ENCODE data around the gene LOXL1. TPM values are rescaled to one million over a fixed set of nuclear protein-coding genes. Genes with fewer than 3 reads are reported as not detected.

Gene LOXL1
- total RNA-seq, 1 donor = 176 TPM

DNA sequence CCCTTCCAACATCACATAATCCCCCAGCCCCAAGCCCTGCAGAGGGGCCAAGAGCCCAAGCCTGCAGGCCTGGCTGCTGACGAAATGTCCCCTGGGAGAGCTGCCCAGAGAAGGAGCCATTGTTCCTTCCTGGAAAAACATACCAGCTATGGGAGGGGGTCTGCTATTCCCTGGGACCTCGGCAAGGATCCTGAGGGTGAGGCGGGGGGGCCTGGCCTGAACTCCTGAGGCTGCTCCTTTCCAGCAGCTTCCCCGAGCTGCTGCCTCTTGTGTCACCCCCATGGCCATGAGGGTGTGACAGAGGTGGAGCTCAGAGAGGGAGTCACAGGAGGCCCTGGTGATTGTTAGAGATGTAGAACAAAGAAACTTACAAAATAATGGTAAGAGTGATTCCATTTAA lies 12.9 kb downstream of the LOXL1 start:
- no peak overlapping the region for H3K4me3 ChIP-seq (ENCODE audit: low read depth, low read length)
- DNase-seq (ENCODE audit: low read depth) = peak; percentile 33
- TF ChIP-seq, protein P1, sequence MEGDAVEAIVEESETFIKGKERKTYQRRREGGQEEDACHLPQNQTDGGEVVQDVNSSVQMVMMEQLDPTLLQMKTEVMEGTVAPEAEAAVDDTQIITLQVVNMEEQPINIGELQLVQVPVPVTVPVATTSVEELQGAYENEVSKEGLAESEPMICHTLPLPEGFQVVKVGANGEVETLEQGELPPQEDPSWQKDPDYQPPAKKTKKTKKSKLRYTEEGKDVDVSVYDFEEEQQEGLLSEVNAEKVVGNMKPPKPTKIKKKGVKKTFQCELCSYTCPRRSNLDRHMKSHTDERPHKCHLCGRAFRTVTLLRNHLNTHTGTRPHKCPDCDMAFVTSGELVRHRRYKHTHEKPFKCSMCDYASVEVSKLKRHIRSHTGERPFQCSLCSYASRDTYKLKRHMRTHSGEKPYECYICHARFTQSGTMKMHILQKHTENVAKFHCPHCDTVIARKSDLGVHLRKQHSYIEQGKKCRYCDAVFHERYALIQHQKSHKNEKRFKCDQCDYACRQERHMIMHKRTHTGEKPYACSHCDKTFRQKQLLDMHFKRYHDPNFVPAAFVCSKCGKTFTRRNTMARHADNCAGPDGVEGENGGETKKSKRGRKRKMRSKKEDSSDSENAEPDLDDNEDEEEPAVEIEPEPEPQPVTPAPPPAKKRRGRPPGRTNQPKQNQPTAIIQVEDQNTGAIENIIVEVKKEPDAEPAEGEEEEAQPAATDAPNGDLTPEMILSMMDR (IDR thresholded peaks at IDR 0.05; ENCODE audit: insufficient read depth, low read length) = no peak

DNA sequence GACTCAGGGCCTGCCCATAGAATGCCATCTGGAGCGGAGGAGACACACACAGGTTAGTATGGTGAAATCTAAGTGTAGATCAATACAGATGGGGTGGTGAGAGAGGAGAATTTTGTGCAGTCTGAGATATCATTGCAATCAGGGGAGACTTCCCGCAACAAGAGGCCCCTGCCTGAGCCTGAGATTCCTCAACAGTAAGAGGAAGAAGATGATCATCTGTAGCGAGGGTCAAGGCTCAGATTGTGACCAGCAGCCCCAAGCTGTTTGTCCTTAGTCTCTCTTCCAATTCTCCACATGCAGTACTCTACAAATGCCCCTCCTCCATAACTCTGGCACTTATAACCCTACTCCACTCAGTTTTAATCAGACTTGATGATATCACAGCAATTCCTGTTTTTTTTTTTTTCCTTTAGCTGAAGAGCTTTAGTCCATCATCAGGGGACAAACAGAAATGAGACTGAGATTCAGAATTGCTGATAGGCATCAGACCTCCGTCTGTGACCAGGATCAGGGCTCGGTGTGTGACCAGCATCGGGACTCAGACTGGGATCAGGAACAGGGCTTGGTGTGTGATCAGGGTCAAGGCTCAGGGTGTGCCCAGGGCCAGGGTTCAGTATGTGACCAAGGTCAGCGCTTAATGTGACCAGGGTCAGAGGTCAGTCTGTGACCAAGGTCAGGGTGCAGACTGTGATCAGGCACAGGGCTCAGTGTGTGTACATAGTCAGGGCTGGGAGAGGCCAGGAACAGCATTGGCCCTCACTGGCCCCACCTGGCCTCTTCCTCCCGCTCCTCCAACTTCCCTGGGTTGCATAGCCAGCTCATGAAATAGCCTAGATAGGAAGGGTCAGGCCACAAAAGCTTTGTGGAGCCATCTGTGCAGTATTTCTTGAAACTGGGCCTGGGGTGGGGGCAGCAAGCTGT lies 14.1 kb downstream of the LOXL1 start:
- TF ChIP-seq, protein P1 (IDR thresholded peaks at IDR 0.05; ENCODE audit: insufficient read depth, low read length) = no peak
- DNase-seq (ENCODE audit: low read depth) = peak; percentile 50
- H3K4me3 ChIP-seq (ENCODE audit: low read depth, low read length) = no peak overlapping the region

DNA sequence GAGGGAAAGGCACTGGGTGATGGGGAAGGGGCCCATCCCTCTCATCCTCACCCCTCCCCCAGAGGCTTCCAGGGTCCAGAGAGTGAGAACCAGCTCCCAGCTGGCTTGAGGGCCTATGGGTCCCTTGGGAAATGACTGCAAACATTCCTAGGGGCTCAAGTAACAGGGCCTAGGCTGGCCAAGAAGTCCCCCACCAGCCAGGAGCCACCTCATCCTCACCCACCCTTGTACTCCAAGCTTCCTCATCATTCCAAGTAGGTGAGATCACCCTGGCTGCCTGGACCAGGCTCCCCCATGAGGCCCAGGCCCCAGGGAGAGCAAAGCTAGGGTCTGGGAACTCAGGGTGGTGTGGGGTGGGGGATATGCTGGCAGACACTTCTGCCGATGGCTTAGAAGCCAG lies 14.8 kb downstream of the LOXL1 start:
- DNase-seq (ENCODE audit: low read depth) = peak; percentile 98
- TF ChIP-seq, protein P1 (IDR thresholded peaks at IDR 0.05; ENCODE audit: insufficient read depth, low read length) = no peak
- H3K4me3 ChIP-seq (ENCODE audit: low read depth, low read length) = peak overlapping the region; percentile 17

DNA sequence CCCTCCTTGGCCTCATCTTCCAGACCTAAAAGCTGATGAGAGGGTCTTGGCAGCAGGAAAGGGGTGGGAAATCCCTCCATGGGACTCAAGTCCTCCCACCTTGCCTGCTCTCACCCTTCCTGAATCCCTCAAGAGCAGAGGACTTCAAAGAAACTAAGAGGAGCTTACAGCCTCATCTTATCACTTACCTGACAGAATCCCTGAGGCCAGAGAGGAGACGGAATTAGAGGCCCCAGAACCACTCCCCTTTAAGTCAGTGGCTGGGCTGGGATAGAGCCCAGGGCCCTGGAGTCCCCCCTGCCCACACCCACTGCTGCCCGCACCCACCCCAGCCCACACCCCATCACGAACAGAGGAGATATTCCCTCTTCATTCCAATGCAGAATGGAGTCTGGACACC lies 15.2 kb downstream of the LOXL1 start:
- H3K4me3 ChIP-seq (ENCODE audit: low read depth, low read length) = no peak overlapping the region
- TF ChIP-seq, protein P1 (IDR thresholded peaks at IDR 0.05; ENCODE audit: insufficient read depth, low read length) = no peak
- DNase-seq (ENCODE audit: low read depth) = no peak

DNA sequence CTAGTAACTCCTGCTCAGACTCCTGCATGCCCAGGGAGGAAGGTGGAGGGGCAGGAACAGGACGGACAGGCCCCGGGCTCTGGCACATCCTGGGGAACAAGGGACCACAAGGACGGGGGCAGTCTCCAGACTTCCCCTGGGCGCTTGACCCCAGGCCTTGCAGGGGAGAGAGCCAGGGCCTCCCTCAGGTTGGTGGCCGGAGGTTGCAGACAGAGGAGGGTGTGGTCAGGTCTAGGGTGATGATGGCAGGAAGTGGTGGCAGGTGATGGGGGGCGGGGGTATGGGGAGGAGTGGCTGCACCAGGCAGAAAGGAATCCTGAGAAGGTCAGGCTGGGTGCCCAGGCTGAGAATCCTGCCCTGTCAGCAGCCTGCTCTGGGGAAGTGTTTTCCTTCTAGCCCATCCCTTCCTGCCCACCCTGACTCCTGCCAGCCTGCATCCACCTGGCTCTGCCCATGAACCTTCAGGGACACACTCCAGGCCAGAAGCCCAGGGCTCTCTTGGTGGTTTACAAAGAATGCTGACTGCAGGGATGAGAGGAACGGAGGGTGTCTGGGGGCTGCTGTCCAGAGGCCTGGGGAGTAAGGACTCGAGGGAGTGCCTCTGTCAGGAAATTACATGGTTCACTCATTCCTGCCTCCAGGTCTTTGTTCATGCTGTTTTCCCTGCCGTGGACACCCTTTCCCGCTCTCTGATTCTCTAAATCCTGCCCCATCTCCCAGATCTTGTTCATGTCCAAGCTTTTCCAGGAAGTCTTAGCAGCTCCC lies 15.8 kb downstream of the LOXL1 start:
- no peak overlapping the region for H3K4me3 ChIP-seq (ENCODE audit: low read depth, low read length)
- TF ChIP-seq, protein P1 (IDR thresholded peaks at IDR 0.05; ENCODE audit: insufficient read depth, low read length) = no peak
- no peak for DNase-seq (ENCODE audit: low read depth)

DNA sequence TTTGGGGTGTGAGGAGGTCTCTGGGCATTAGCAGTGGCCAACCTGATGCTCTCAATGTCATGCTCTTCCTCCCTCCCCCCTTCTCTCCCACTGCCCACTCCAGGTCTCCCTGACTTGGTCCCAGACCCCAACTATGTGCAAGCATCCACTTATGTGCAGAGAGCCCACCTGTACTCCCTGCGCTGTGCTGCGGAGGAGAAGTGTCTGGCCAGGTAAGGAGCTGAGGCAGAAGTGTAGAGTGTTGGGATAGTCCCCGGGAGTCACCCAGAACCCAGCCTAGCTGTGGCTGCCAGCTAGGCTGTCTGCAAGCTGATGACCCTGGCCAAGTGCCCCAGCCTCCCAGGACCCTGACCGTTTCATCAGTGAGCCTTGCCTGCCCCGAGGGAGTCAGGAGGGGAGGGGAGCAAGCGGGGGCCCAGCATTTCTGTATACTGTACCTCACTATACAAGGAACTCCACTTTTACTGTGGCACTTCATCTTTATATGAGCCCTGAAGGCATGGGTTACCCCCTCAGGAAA lies 16.5 kb downstream of the LOXL1 start:
- TF ChIP-seq, protein P1 (IDR thresholded peaks at IDR 0.05; ENCODE audit: insufficient read depth, low read length) = no peak
- no peak overlapping the region for H3K4me3 ChIP-seq (ENCODE audit: low read depth, low read length)
- DNase-seq (ENCODE audit: low read depth) = no peak
